Spleen (tissue), 11 donors: ENCODE measurements around the gene ITIH1. TPM values are rescaled to one million over a fixed set of nuclear protein-coding genes. Genes with fewer than 3 reads are reported as not detected.
"Not testable (repeated sequence)": the region's sequence is repeated elsewhere in the genome, so short reads cannot be mapped to it uniquely, and the experiment has no call there.

Source experiments
- DNase-seq: peaks from one replicate; pipeline ENCODE4 v3.0.0-alpha.2; 2020
- H3K27ac ChIP-seq, 8 donors: fragments of 200-600 bp; sonication (generic) in 7 of 8; 1 replicate in 4 of 8; 2 replicates in 4 of 8; pipeline versions ENCODE4 v1.5.0 to v1.8.0; 2016 to 2021; ENCODE audit warnings: inconsistent platforms in 4 of 8, mild to moderate bottlenecking in 4 of 8, moderate library complexity in 1 of 8
- H3K27me3 ChIP-seq, 7 donors: fragments of 200-600 bp; sonication (generic) in 6 of 7; replicated peaks in 1 of 7; 1 replicate in 4 of 7; 2 replicates in 3 of 7; pipeline versions ENCODE4 v1.5.0 to v1.8.0; 2016 to 2021; ENCODE audit warnings: inconsistent platforms in 3 of 7, mild to moderate bottlenecking in 1 of 7
- H3K36me3 ChIP-seq, 6 donors: fragments of 200-600 bp; sonication (generic) in 5 of 6; 1 replicate in 4 of 6; 2 replicates in 2 of 6; pipeline versions ENCODE4 v1.5.0 to v1.8.0; 2016 to 2021; ENCODE audit warnings: inconsistent platforms in 2 of 6
- H3K4me1 ChIP-seq, 6 donors: fragments of 200-600 bp; sonication (generic) in 5 of 6; 1 replicate in 3 of 6; 2 replicates in 3 of 6; pipeline versions ENCODE4 v1.5.0 to v1.8.0; 2016 to 2021; ENCODE audit warnings: inconsistent platforms in 3 of 6
- H3K4me3 ChIP-seq, 8 donors: fragments of 200-600 bp; sonication (generic) in 7 of 8; 1 replicate in 4 of 8; 2 replicates in 4 of 8; pipeline versions ENCODE4 v1.5.0 to v1.8.0; 2016 to 2021; ENCODE audit warnings: inconsistent platforms in 4 of 8, mild to moderate bottlenecking in 4 of 8, moderate library complexity in 2 of 8
- H3K9me3 ChIP-seq, 8 donors: fragments of 200-600 bp; sonication (generic) in 7 of 8; 1 replicate in 4 of 8; 2 replicates in 4 of 8; pipeline versions ENCODE4 v1.5.0 to v1.8.0; 2016 to 2021; ENCODE audit warnings: inconsistent platforms in 4 of 8
- POLR2A ChIP-seq, 3 donors: fragments of 450-650 bp; IDR thresholded peaks; one replicate each; pipeline ENCODE4 v1.5.1; 2017; ENCODE audit warnings: antibody characterized with exemption in 3 of 3, mild to moderate bottlenecking in 1 of 3
- POLR2AphosphoS5 ChIP-seq, 3 donors: sonication (generic); formaldehyde crosslinking; IDR thresholded peaks; one replicate each; pipeline ENCODE4 v1.5.1; 2017; ENCODE audit warnings: antibody characterized with exemption in 3 of 3
- WGBS, 5 donors: extraction: QIAGEN DNeasy Blood & Tissue Kit in 3 of 5; methylation state at CpG; one replicate each; pipeline versions ENCODE4 v1.1.5 to v1.1.7; 2013 to 2018; 5-methylcytosine and 5-hydroxymethylcytosine counted together
- intact Hi-C: fragments of 100-400 bp; cut with DNase I; formaldehyde crosslinking; loops from one replicate; pipeline ENCODE4 v1.15.0; 2023; ENCODE audit warnings: low total_unique reads
- polyA plus RNA-seq, 3 donors: library from polyadenylated mRNA; stranded (reverse); fragments of 200-250 nt; gene quantifications; one replicate each; pipeline ENCODE4 v1.2.1, GENCODE V29; 2013
- total RNA-seq, 7 donors: library from RNA; depleted of rRNA in 3 of 7; stranded (reverse); fragments of >200 nt in 3 of 7; fragmentation: NEBNext Ultra II Directional in 4 of 7; extraction: Animal tissue kit (Norgen Biotek cat#: 25700) in 4 of 7; gene quantifications; one replicate each; pipeline versions ENCODE4 v1.1.0 to v1.2.1, GENCODE V29; 2016 to 2021
- TF ChIP-seq, protein P1 (sequence below), 11 experiments: fragments of 200-600 bp in 7 of 11; fragments of 450-650 bp in 4 of 11; sonication (generic) in 4 of 11; IDR thresholded peaks in 8 of 11; conservative IDR thresholded peaks in 3 of 11; 1 replicate in 7 of 11; 2 replicates in 4 of 11; pipeline versions ENCODE4 v1.4.0 to v1.8.0; 2016 to 2021; ENCODE audit warnings: antibody characterized with exemption in 11 of 11, inconsistent platforms in 4 of 11, mild to moderate bottlenecking in 1 of 11
- donor health status: healthy with polysubstance abuse.
- donor health status: DM: no; HTN: no; CAD: no; lungs with moderate emphysema.
- donor health status: DM: no; HTN: no; CAD: no.
- donor health status: Bipolar disorder and iron deficiency.
- donor health status: healthy.
- donor health status: DM: no; HTN: no; CAD: no.
- donor health status: DM: yes; HTN: yes; CAD: no.

ITIH1 gene
- total and polyA plus RNA-seq, 10 donors: 0.65 to 11.4 (median 2.6) TPM

GRCh38 chr3:52774901-52775864 is 2.2 kb upstream of the ITIH1 start:
- 39 to 63% (median 53%) methylated on average over 6 of the region's 6 CpGs for WGBS, 5 donors
- Histone ChIP-seq H3K4me3 (no peak overlapping the region), H3K27ac (peak overlapping the region in 1 of 8 donors; percentile 43), H3K27me3 (no peaks in the 10 kb centered on the region), H3K9me3 (no peaks in the 10 kb centered on the region), H3K36me3 (no peaks in the 10 kb centered on the region), H3K4me1 (peaks cover under 1 to 25% (median 16%) of the 10 kb centered on the region in 6 donors)
- intact Hi-C loops: no loop called here
- DNase-seq: no peak
- TF ChIP-seq POLR2AphosphoS5 (IDR thresholded peaks at IDR 0.05): no peak
- no peak for TF ChIP-seq POLR2A (IDR thresholded peaks at IDR 0.05)

DNA sequence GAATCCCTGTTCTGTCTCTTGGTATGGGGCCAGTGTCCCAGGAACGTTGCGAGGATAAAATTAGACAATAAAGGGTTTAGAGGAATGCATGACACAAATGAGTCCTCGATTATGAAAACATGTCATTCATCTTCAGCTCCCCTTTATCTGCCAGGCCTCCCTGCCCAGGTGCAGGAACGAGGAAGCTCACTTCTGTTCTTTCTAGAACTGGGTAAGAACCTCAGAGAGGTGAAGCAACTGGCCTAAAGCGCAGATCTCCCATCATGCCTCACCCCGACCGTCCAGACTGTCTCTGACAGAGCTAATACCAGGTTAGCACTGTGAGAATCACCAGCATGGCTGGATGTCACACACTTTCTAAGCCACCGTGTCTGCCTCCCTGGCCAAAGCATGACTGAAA is 1.5 kb upstream of the ITIH1 start:
- 60 to 80% (median 68%) methylated on average over 8 of the region's 8 CpGs for WGBS, 5 donors
- Histone ChIP-seq H3K4me1 (peaks cover 0 to 22% (median 14%) of the 10 kb centered on the region in 6 donors), H3K36me3 (no peaks in the 10 kb centered on the region), H3K27me3 (no peaks in the 10 kb centered on the region), H3K4me3 (no peak overlapping the region), H3K9me3 (no peaks in the 10 kb centered on the region), H3K27ac (peak overlapping the region in 1 of 8 donors; percentile 43)
- no peak for TF ChIP-seq POLR2AphosphoS5 (IDR thresholded peaks at IDR 0.05)
- TF ChIP-seq, protein P1, sequence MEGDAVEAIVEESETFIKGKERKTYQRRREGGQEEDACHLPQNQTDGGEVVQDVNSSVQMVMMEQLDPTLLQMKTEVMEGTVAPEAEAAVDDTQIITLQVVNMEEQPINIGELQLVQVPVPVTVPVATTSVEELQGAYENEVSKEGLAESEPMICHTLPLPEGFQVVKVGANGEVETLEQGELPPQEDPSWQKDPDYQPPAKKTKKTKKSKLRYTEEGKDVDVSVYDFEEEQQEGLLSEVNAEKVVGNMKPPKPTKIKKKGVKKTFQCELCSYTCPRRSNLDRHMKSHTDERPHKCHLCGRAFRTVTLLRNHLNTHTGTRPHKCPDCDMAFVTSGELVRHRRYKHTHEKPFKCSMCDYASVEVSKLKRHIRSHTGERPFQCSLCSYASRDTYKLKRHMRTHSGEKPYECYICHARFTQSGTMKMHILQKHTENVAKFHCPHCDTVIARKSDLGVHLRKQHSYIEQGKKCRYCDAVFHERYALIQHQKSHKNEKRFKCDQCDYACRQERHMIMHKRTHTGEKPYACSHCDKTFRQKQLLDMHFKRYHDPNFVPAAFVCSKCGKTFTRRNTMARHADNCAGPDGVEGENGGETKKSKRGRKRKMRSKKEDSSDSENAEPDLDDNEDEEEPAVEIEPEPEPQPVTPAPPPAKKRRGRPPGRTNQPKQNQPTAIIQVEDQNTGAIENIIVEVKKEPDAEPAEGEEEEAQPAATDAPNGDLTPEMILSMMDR (IDR thresholded peaks at IDR 0.05 in 8 of 11, conservative IDR thresholded peaks at IDR 0.05 in 3 of 11): no peak
- no peak for TF ChIP-seq POLR2A (IDR thresholded peaks at IDR 0.05)
- intact Hi-C loops: no loop called here
- DNase-seq: no peak

GRCh38 chr3:52776486-52776885 is 913 bp upstream of the ITIH1 start:
- H3K36me3 ChIP-seq, H3K4me3 ChIP-seq, H3K9me3 ChIP-seq, DNase-seq, intact Hi-C loops, H3K27ac ChIP-seq, H3K27me3 ChIP-seq: not testable (repeated sequence)
- WGBS, 5 donors: 83 to 93% (median 90%) methylated on average over 6 of the region's 6 CpGs
- H3K4me1 ChIP-seq: peaks cover 0 to 16% (median 9%) of the 10 kb centered on the region in 6 donors

DNA sequence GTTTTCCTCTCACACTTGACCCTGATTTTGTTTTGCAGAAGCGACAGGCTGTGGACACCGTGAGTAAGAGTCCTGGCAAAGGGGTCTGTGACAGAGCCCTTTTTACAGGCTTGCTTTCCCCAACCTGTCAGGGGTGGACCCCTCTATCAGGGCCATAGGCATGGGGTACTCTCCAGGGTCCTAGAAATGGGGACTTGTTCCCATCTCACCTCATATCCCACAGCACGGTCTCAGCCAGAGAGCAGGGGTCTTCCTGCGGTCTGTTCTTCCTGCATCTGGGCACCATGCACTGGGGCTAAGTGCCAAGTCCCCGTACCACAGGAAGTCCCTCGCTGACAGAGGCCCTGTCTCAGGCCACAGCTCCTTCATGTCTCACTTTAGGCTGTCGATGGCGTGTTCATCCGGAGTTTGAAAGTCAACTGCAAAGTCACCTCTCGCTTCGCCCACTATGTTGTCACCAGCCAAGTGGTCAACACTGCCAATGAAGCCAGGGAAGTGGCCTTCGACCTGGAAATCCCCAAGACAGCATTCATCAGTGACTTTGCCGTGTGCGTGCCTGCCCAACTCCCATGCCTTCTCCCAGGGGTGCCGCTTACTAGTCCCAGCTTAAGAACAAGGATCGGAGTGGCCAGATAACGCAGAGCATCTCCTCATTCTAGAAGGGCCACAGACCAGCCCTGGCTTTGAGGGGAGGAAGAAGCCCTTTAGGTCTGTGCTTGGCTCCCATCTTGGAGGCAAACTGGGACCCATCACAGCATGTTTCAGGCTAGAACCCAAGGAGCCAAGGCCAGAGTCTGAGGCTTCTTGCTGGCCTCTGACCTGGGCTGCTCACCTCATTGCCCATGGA is 783 bp downstream of the ITIH1 start:
- peaks cover 0 to 13% (median 7%) of the 10 kb centered on the region in 6 donors for H3K4me1 ChIP-seq
- H3K9me3 ChIP-seq: no peaks in the 10 kb centered on the region
- H3K27ac ChIP-seq: no peak overlapping the region
- intact Hi-C loops: no loop called here
- H3K36me3 ChIP-seq: no peaks in the 10 kb centered on the region
- H3K27me3 ChIP-seq: no peaks in the 10 kb centered on the region
- 53 to 66% (median 61%) methylated on average over 14 to 17 of the region's 17 CpGs for WGBS, 5 donors
- peak; percentile 56 for DNase-seq
- H3K4me3 ChIP-seq: no peak overlapping the region
- TF ChIP-seq, protein P1 (IDR thresholded peaks at IDR 0.05 in 8 of 11, conservative IDR thresholded peaks at IDR 0.05 in 3 of 11): no peak
- no peak for TF ChIP-seq POLR2AphosphoS5 (IDR thresholded peaks at IDR 0.05)
- no peak for TF ChIP-seq POLR2A (IDR thresholded peaks at IDR 0.05)
